Lung microvascular endothelial cell (primary cell): ENCODE data around the gene RPS21. TPM values are rescaled to one million over a fixed set of nuclear protein-coding genes. Genes with fewer than 3 reads are reported as not detected.

ENCODE experiments used
- DNase-seq, 2 donors: peaks; one replicate each; pipeline versions ENCODE4 v3.0.0 to v3.0.0-alpha.2; 2010; ENCODE audit warnings: low read depth in 2 of 2
- total RNA-seq: library from RNA; depleted of rRNA; stranded (reverse); fragments of >200 nt; gene quantifications from 2 replicates; pipeline ENCODE4 v1.2.1, GENCODE V29; 2014

RPS21 gene
- total RNA-seq, 1 donor from 2014 or later = 1,048 TPM

GRCh38 chr20:62354031-62354808, 32.7 kb upstream of the RPS21 start:
- no peak for DNase-seq

- DNase-seq = no peak
Observed at GRCh38 chr20:62354811-62355341, 32.0 kb upstream of the RPS21 start.

GRCh38 chr20:62355516-62355877, 31.4 kb upstream of the RPS21 start:
- peak in 1 of 2 donors; percentile 58 for DNase-seq

- DNase-seq = peak in 1 of 2 donors; percentile 35
Observed at GRCh38 chr20:62355878-62356588, 30.9 kb upstream of the RPS21 start.

- no peak for DNase-seq
Observed at GRCh38 chr20:62356589-62357186, 30.2 kb upstream of the RPS21 start.

GRCh38 chr20:62357187-62357667, 29.7 kb upstream of the RPS21 start:
- peak; percentile 84 to 88 for DNase-seq

- no peak for DNase-seq
Observed at GRCh38 chr20:62357681-62358080, 29.2 kb upstream of the RPS21 start.

GRCh38 chr20:62358171-62359042, 28.5 kb upstream of the RPS21 start:
- DNase-seq = peak; percentile 63 to 65

- no peak for DNase-seq
Observed at GRCh38 chr20:62359043-62359490, 27.8 kb upstream of the RPS21 start.

GRCh38 chr20:62359491-62360121, 27.3 kb upstream of the RPS21 start:
- DNase-seq = peak in 1 of 2 donors; percentile 90

- no peak for DNase-seq
Observed at GRCh38 chr20:62360854-62361798, 25.8 kb upstream of the RPS21 start.

- no peak for DNase-seq
Observed at GRCh38 chr20:62361799-62362589, 24.9 kb upstream of the RPS21 start.

- no peak for DNase-seq
Observed at GRCh38 chr20:62362590-62362940, 24.3 kb upstream of the RPS21 start.

GRCh38 chr20:62362991-62363919, 23.6 kb upstream of the RPS21 start:
- DNase-seq = peak; percentile 51 to 54

GRCh38 chr20:62363920-62364851, 22.7 kb upstream of the RPS21 start:
- DNase-seq = peak; percentile 85
